Measurements from ENCODE around the gene ABTB2. TPM values are rescaled to one million over a fixed set of nuclear protein-coding genes. Genes with fewer than 3 reads are reported as not detected.

The ABTB2 gene
- total RNA-seq, 2 experiments from 2014 or later = 0.91 to 0.97 TPM

GRCh38 chr11:34356576-34356912, 1.3 kb downstream of the ABTB2 start:
- no peak for DNase-seq
- POLR2A ChIA-PET = interaction anchor here (1.3 to 3.0 kb wide), 3 partner anchors 12 to 182 kb away, joined by 3 to 28 read pairs (median 6); no protein-coding TSS in a partner anchor
- Mint-ChIP-seq H3K4me3 (peak overlapping the region; percentile 88), H3K27me3 (peaks cover 50% of the 10 kb centered on the region), H3K36me3 (no peaks in the 10 kb centered on the region), H3K9me3 (no peaks in the 10 kb centered on the region), H3K4me1 (peaks cover 21% of the 10 kb centered on the region), H3K27ac (no peak overlapping the region)
- no peak for ATAC-seq (ENCODE audit: low read depth)

GRCh38 chr11:34356130-34356529, 1.7 kb downstream of the ABTB2 start:
- Mint-ChIP-seq H3K36me3 (no peaks in the 10 kb centered on the region), H3K4me3 (peak overlapping the region; percentile 88), H3K27me3 (peaks cover 49% of the 10 kb centered on the region), H3K27ac (no peak overlapping the region), H3K9me3 (no peaks in the 10 kb centered on the region), H3K4me1 (peaks cover 22% of the 10 kb centered on the region)
- POLR2A ChIA-PET = interaction anchor here (3.0 kb wide), 1 partner anchor 182 kb away, joined by 28 read pairs; no protein-coding TSS in a partner anchor
- DNase-seq (no peak), ATAC-seq (ENCODE audit: low read depth) (no peak)

DNA sequence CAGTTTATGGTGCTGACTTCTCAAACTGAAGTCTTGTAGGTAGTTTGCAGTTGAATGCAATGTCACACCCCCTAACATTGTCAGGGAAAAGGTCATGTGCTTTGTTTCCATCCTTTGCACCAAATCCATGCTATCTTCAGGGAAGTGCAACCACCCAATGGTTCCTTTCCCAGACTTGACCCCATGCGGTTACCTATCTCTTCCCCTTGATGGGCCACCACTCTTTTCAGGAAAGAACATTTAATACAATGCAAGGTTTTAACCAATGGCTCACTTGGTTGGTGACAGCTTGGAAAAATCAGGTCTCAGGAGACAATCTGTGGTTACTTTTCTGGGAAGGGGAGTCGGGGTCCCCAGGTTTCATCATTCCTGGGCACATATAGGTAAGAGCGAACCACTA, 2.1 kb downstream of the ABTB2 start:
- Mint-ChIP-seq H3K4me3 (peak overlapping the region; percentile 88), H3K4me1 (peaks cover 22% of the 10 kb centered on the region), H3K9me3 (no peaks in the 10 kb centered on the region), H3K36me3 (no peaks in the 10 kb centered on the region), H3K27ac (no peak overlapping the region), H3K27me3 (peaks cover 45% of the 10 kb centered on the region)
- POLR2A ChIA-PET = interaction anchor here (3.0 kb wide), 1 partner anchor 181 kb away, joined by 28 read pairs; no protein-coding TSS in a partner anchor
- DNase-seq (no peak), ATAC-seq (ENCODE audit: low read depth) (no peak)

- H3K4me1 Mint-ChIP-seq = peaks cover 22% of the 10 kb centered on the region
- peaks cover 41% of the 10 kb centered on the region for H3K27me3 Mint-ChIP-seq
- no peak overlapping the region for H3K4me3 Mint-ChIP-seq
- POLR2A ChIA-PET = no interaction called here
- H3K36me3 Mint-ChIP-seq = no peaks in the 10 kb centered on the region
- H3K27ac Mint-ChIP-seq = no peak overlapping the region
- no peaks in the 10 kb centered on the region for H3K9me3 Mint-ChIP-seq
- ATAC-seq (ENCODE audit: low read depth) = no peak
- no peak for DNase-seq
These were observed 3.0 kb downstream of the ABTB2 start for GRCh38 chr11:34354782-34355181.

GRCh38 chr11:34353881-34354280, 3.9 kb downstream of the ABTB2 start:
- ATAC-seq (ENCODE audit: low read depth) (no peak), DNase-seq (no peak)
- Mint-ChIP-seq H3K27ac (peak overlapping the region; percentile 5), H3K9me3 (no peaks in the 10 kb centered on the region), H3K27me3 (peaks cover 38% of the 10 kb centered on the region), H3K36me3 (no peaks in the 10 kb centered on the region), H3K4me1 (peaks cover 19% of the 10 kb centered on the region), H3K4me3 (no peak overlapping the region)
- POLR2A ChIA-PET = no interaction called here

DNA sequence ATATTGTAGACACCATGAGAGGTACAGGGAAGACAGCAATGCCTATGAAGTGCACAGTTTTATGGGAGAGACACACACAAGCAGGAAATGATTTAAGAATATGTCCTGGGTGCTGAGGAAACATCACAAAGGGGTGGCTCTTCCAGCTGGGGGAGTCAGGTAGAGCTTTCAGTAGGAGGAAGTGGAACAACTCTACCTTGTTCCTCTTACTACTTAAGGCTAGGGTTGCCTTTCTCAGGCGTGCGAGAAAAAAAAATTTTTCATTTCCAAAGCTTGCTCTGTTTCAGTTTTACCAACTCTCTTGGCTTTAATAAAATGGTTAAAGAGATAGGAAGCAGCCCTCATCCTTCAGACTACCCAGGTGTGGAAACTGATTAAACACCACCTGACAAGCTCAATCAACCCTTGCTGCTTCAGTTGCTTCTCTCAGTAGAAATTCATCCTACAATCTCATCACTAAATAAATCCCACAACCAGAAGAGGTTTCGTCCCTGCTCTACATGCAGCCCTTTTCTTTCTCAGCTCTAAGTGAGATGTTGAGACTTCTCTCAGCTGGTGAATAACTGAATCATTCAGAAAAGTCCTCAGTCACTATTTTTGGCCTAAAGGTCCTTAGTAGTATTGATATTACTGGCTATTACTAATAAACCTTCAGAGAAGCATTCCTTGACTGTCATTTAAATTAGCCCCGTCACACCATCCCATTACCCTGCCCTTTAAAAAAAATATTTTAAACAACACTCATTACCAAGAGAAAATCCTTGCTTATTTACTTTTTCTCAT, 5.9 kb downstream of the ABTB2 start:
- no peak for DNase-seq
- Mint-ChIP-seq H3K4me3 (no peak overlapping the region), H3K4me1 (peaks cover 19% of the 10 kb centered on the region), H3K36me3 (no peaks in the 10 kb centered on the region), H3K9me3 (no peaks in the 10 kb centered on the region), H3K27me3 (peaks cover 43% of the 10 kb centered on the region), H3K27ac (no peak overlapping the region)
- no peak for ATAC-seq (ENCODE audit: low read depth)
- POLR2A ChIA-PET = no interaction called here

DNA sequence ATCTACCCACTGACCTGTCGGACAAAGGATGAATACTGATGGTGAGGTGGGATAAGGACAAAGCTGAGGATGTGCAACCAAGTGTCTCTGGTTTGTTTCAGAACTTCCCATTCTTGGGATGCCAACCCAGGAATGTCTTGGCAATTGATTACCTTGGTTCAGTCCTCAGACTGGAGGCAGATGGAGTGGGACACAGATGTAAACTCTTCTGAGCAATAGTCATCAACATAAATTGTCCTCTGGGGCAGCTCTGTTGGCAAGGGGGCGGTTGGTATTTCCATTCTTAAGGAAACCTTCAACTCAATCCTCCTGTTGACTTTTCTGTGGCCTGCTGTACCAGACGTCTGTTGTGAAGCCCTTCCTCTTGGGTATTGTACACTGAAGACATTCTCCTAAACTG, 6.8 kb downstream of the ABTB2 start:
- Mint-ChIP-seq H3K4me1 (peaks cover 14% of the 10 kb centered on the region), H3K27me3 (peaks cover 38% of the 10 kb centered on the region), H3K36me3 (no peaks in the 10 kb centered on the region), H3K27ac (no peak overlapping the region), H3K4me3 (no peak overlapping the region), H3K9me3 (no peaks in the 10 kb centered on the region)
- DNase-seq = no peak
- POLR2A ChIA-PET = no interaction called here
- ATAC-seq (ENCODE audit: low read depth) = no peak

GRCh38 chr11:34349882-34350281, 7.9 kb downstream of the ABTB2 start:
- DNase-seq (no peak), ATAC-seq (ENCODE audit: low read depth) (no peak)
- Mint-ChIP-seq H3K27me3 (peaks cover 31% of the 10 kb centered on the region), H3K36me3 (no peaks in the 10 kb centered on the region), H3K4me3 (no peak overlapping the region), H3K9me3 (no peaks in the 10 kb centered on the region), H3K27ac (no peak overlapping the region), H3K4me1 (peaks cover 15% of the 10 kb centered on the region)
- POLR2A ChIA-PET = no interaction called here

GRCh38 chr11:34348919-34349318, 8.9 kb downstream of the ABTB2 start:
- H3K9me3 Mint-ChIP-seq = no peaks in the 10 kb centered on the region
- H3K27me3 Mint-ChIP-seq = peaks cover 24% of the 10 kb centered on the region
- peaks cover 16% of the 10 kb centered on the region for H3K4me1 Mint-ChIP-seq
- ATAC-seq (ENCODE audit: low read depth) (no peak), DNase-seq (no peak)
- H3K4me3 Mint-ChIP-seq = no peak overlapping the region
- H3K27ac Mint-ChIP-seq = no peak overlapping the region
- no peaks in the 10 kb centered on the region for H3K36me3 Mint-ChIP-seq
- POLR2A ChIA-PET = no interaction called here

GRCh38 chr11:34348096-34348495, 9.7 kb downstream of the ABTB2 start:
- no peak for ATAC-seq (ENCODE audit: low read depth)
- Mint-ChIP-seq H3K4me3 (no peak overlapping the region), H3K27me3 (peaks cover 22% of the 10 kb centered on the region), H3K36me3 (no peaks in the 10 kb centered on the region), H3K4me1 (peaks cover 16% of the 10 kb centered on the region), H3K27ac (no peak overlapping the region), H3K9me3 (no peaks in the 10 kb centered on the region)
- POLR2A ChIA-PET = interaction anchor here (0.6 kb wide), 1 partner anchor 576 kb away, joined by 3 read pairs; no protein-coding TSS in a partner anchor
- no peak for DNase-seq

GRCh38 chr11:34346551-34346950, 11.3 kb downstream of the ABTB2 start:
- Mint-ChIP-seq H3K4me3 (no peak overlapping the region), H3K27me3 (peaks cover 14% of the 10 kb centered on the region), H3K27ac (no peak overlapping the region), H3K9me3 (no peaks in the 10 kb centered on the region), H3K4me1 (peaks cover 13% of the 10 kb centered on the region), H3K36me3 (no peaks in the 10 kb centered on the region)
- ATAC-seq (ENCODE audit: low read depth) (no peak), DNase-seq (no peak)
- POLR2A ChIA-PET = no interaction called here

- Mint-ChIP-seq H3K27me3 (peaks cover 11% of the 10 kb centered on the region), H3K27ac (no peak overlapping the region), H3K9me3 (no peaks in the 10 kb centered on the region), H3K4me1 (peaks cover 12% of the 10 kb centered on the region), H3K36me3 (no peaks in the 10 kb centered on the region), H3K4me3 (no peak overlapping the region)
- POLR2A ChIA-PET = no interaction called here
- no peak for DNase-seq
- ATAC-seq (ENCODE audit: low read depth) = no peak
These were observed 11.8 kb downstream of the ABTB2 start for GRCh38 chr11:34345991-34346480.

- POLR2A ChIA-PET = no interaction called here
- Mint-ChIP-seq H3K27me3 (peaks cover 11% of the 10 kb centered on the region), H3K4me1 (peaks cover 12% of the 10 kb centered on the region), H3K4me3 (no peak overlapping the region), H3K9me3 (no peaks in the 10 kb centered on the region), H3K27ac (no peak overlapping the region), H3K36me3 (no peaks in the 10 kb centered on the region)
- ATAC-seq (ENCODE audit: low read depth) = no peak
- DNase-seq = no peak
These were observed 12.3 kb downstream of the ABTB2 start for GRCh38 chr11:34345540-34345876.

- Mint-ChIP-seq H3K36me3 (no peaks in the 10 kb centered on the region), H3K27ac (no peak overlapping the region), H3K27me3 (peaks cover 12% of the 10 kb centered on the region), H3K4me1 (peaks cover 14% of the 10 kb centered on the region), H3K4me3 (no peak overlapping the region), H3K9me3 (no peaks in the 10 kb centered on the region)
- POLR2A ChIA-PET = interaction anchor here (0.7 kb wide), 1 partner anchor 12 kb away, joined by 3 read pairs; the partner anchor contains the start of gene ABTB2
- ATAC-seq (ENCODE audit: low read depth) = no peak
- no peak for DNase-seq
These were observed 12.9 kb downstream of the ABTB2 start for GRCh38 chr11:34344768-34345539.
